H9 (cell line): Measurements from ENCODE around the gene CYP2U1. TPM values are rescaled to one million over a fixed set of nuclear protein-coding genes. Genes with fewer than 3 reads are reported as not detected.
A peak's percentile ranks its signal among the peaks of the same experiment; 100 is the strongest.

Experiments
- DNase-seq: peaks from one replicate; pipeline ENCODE4 v3.0.0-alpha.2; 2017
- H2AFZ ChIP-seq: one replicate; pipeline ENCODE4 v1.6.1; 2013; ENCODE audit warnings: mild to moderate bottlenecking, low read length, control low read depth, moderate library complexity
- H2AK5ac ChIP-seq: 2 replicates; pipeline ENCODE4 v1.6.1; 2013; ENCODE audit warnings: low read length, control low read depth, mixed read lengths; ENCODE audit not compliant: insufficient read length
- H2BK120ac ChIP-seq: one replicate; pipeline ENCODE4 v1.6.1; 2013; ENCODE audit warnings: low read depth, mild to moderate bottlenecking, low read length, control low read depth, inconsistent platforms; ENCODE audit not compliant: poor library complexity, severe bottlenecking
- H2BK12ac ChIP-seq: 2 replicates; pipeline ENCODE4 v1.6.1; 2013; ENCODE audit warnings: low read length, control low read depth, mixed read lengths, low read depth; ENCODE audit not compliant: insufficient read length
- H2BK15ac ChIP-seq: 2 replicates; pipeline ENCODE4 v1.6.1; 2013; ENCODE audit warnings: low read depth, low read length, control low read depth
- H2BK20ac ChIP-seq: one replicate; pipeline ENCODE4 v1.6.1; 2013; ENCODE audit warnings: low read depth, mild to moderate bottlenecking, low read length, control low read depth, inconsistent platforms; ENCODE audit not compliant: poor library complexity, severe bottlenecking
- H2BK5ac ChIP-seq: 2 replicates; pipeline ENCODE4 v1.6.1; 2013; ENCODE audit warnings: low read length, control low read depth, mixed read lengths; ENCODE audit not compliant: insufficient read length
- H3K14ac ChIP-seq: 2 replicates; pipeline ENCODE4 v1.6.1; 2013; ENCODE audit warnings: low read length, control low read depth; ENCODE audit not compliant: insufficient read depth
- H3K18ac ChIP-seq: 2 replicates; pipeline ENCODE4 v1.6.1; 2013; ENCODE audit warnings: low read depth, mild to moderate bottlenecking, mixed read lengths, low read length, control low read depth; ENCODE audit not compliant: insufficient read length
- H3K23ac ChIP-seq: 2 replicates; pipeline ENCODE4 v1.6.1; 2013; ENCODE audit warnings: low read length, control low read depth, mixed read lengths, low read depth; ENCODE audit not compliant: insufficient read length
- H3K23me2 ChIP-seq: 2 replicates; pipeline ENCODE4 v1.6.1; 2013; ENCODE audit warnings: low read depth, mild to moderate bottlenecking, mixed read lengths, low read length, control low read depth; ENCODE audit not compliant: insufficient read length, poor library complexity, severe bottlenecking
- H3K27ac ChIP-seq: 2 replicates; pipeline ENCODE4 v1.5.1; 2013; ENCODE audit warnings: low read length, control low read depth, mixed read lengths, low read depth; ENCODE audit not compliant: insufficient read length
- H3K27me3 ChIP-seq: 2 replicates; pipeline ENCODE4 v1.6.1; 2013; ENCODE audit warnings: low read length, control low read depth, inconsistent platforms; ENCODE audit not compliant: insufficient read depth
- H3K4ac ChIP-seq: 2 replicates; pipeline ENCODE4 v1.6.1; 2013; ENCODE audit warnings: low read depth, mild to moderate bottlenecking, control low read depth, inconsistent platforms, low read length, moderate library complexity
- H3K4me1 ChIP-seq: 2 replicates; pipeline ENCODE4 v1.6.1; 2013; ENCODE audit warnings: low read length, control low read depth, inconsistent platforms; ENCODE audit not compliant: insufficient read depth
- H3K4me2 ChIP-seq: 2 replicates; pipeline ENCODE4 v1.6.1; 2013; ENCODE audit warnings: low read length, control low read depth, mixed read lengths; ENCODE audit not compliant: insufficient read length, insufficient read depth
- H3K56ac ChIP-seq: 2 replicates; pipeline ENCODE4 v1.6.1; 2013; ENCODE audit warnings: low read depth, mild to moderate bottlenecking, mixed read lengths, low read length, control low read depth; ENCODE audit not compliant: insufficient read length
- H3K79me1 ChIP-seq: 2 replicates; pipeline ENCODE4 v1.6.1; 2013; ENCODE audit warnings: low read depth, mild to moderate bottlenecking, moderate library complexity, low read length, control low read depth, inconsistent platforms; ENCODE audit not compliant: insufficient read depth, poor library complexity, severe bottlenecking
- H3K79me2 ChIP-seq: 2 replicates; pipeline ENCODE4 v1.6.1; 2013; ENCODE audit warnings: low read length, control low read depth, inconsistent platforms; ENCODE audit not compliant: insufficient read depth
- H3K9ac ChIP-seq: 2 replicates; pipeline ENCODE4 v1.6.1; 2013; ENCODE audit warnings: low read length, control low read depth, mixed read lengths; ENCODE audit not compliant: insufficient read length; ENCODE audit errors: extremely low read depth
- H3K9me3 ChIP-seq: one replicate; pipeline ENCODE4 v1.6.1; 2013; ENCODE audit warnings: low read depth, low read length, inconsistent platforms; ENCODE audit not compliant: control insufficient read depth
- H3T11ph ChIP-seq: one replicate; pipeline ENCODE4 v1.6.1; 2013; ENCODE audit warnings: mild to moderate bottlenecking, low read length, control low read depth, inconsistent platforms
- H4K20me1 ChIP-seq: one replicate; pipeline ENCODE4 v1.6.1; 2013; ENCODE audit not compliant: control insufficient read depth, insufficient read length, insufficient read depth
- H4K5ac ChIP-seq: 2 replicates; pipeline ENCODE4 v1.6.1; 2013; ENCODE audit warnings: low read depth, mild to moderate bottlenecking, mixed read lengths, low read length, control low read depth; ENCODE audit not compliant: insufficient read length
- H4K8ac ChIP-seq: replicated peaks from 2 replicates; pipeline ENCODE4 v1.6.1; 2013; ENCODE audit warnings: low read length, control low read depth, mixed read lengths, low read depth; ENCODE audit not compliant: insufficient read length
- H4K91ac ChIP-seq: 2 replicates; pipeline ENCODE4 v1.6.1; 2013; ENCODE audit warnings: low read depth, mild to moderate bottlenecking, moderate library complexity, mixed read lengths, low read length, control low read depth; ENCODE audit not compliant: insufficient read length
- H3K27ac Mint-ChIP-seq, 3 experiments: 2 replicates in 2 of 3; 3 replicates in 1 of 3; pipeline ENCODE4 v1.8.0; 2020 to 2021; ENCODE audit warnings: mixed read lengths in 3 of 3, mild to moderate bottlenecking in 1 of 3, moderate library complexity in 1 of 3
- H3K27me3 Mint-ChIP-seq: 2 replicates; pipeline ENCODE4 v1.8.0; 2021; ENCODE audit warnings: low read depth, mild to moderate bottlenecking, moderate library complexity, mixed read lengths
- H3K36me3 Mint-ChIP-seq, 3 experiments: 2 replicates in 2 of 3; 3 replicates in 1 of 3; pipeline ENCODE4 v1.8.0; 2020 to 2021; ENCODE audit warnings: low read depth in 3 of 3, mixed read lengths in 3 of 3; ENCODE audit not compliant: insufficient read depth in 1 of 3
- H3K4me1 Mint-ChIP-seq, 2 experiments: 2 replicates each; pipeline ENCODE4 v1.8.0; 2020; ENCODE audit warnings: mixed read lengths in 2 of 2
- H3K4me3 Mint-ChIP-seq, 2 experiments: 2 replicates in 1 of 2; 3 replicates in 1 of 2; pipeline ENCODE4 v1.8.0; 2020 to 2021; ENCODE audit warnings: mild to moderate bottlenecking in 2 of 2, mixed read lengths in 2 of 2, moderate library complexity in 1 of 2
- H3K9me3 Mint-ChIP-seq, 2 experiments: 2 replicates in 1 of 2; 3 replicates in 1 of 2; pipeline ENCODE4 v1.8.0; 2020; ENCODE audit warnings: mild to moderate bottlenecking in 2 of 2, mixed read lengths in 2 of 2, moderate library complexity in 1 of 2
- total RNA-seq: library from RNA; stranded (reverse); gene quantifications from 2 replicates; pipeline ENCODE4 v1.2.1, GENCODE V29; 2021
- TF ChIP-seq, protein P1 (sequence below): fragments of 200-600 bp; sonication (generic); conservative IDR thresholded peaks from 3 replicates; pipeline ENCODE4 v1.8.0; 2021; ENCODE audit warnings: antibody characterized with exemption, mild to moderate bottlenecking

CYP2U1 gene
- total RNA-seq, 1 experiment from 2014 or later, result 9.6 TPM

DNA sequence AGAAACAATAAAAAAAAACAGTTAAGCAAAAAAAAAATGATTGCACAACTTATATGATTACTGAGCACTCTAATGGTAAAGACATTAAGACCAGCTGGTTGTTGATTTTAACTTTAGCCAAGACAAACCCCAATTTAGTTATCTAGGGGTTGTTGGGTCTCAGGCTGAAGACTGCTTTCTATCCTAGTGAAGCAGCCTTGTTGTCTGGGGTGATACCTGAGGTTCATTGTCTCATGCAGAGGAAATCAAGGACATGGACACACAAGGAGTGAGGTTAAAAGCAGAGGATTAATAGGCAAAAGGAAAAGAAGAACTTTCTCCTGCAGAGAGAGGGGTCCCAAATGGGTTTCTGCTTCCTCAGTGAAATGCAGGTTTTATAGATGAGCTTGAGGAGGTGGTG is 40.0 kb upstream of the CYP2U1 start:
- peak overlapping the region; percentile 80 to 99 (median 86) for H3K27ac Mint-ChIP-seq
- Histone ChIP-seq H2BK5ac (no peak overlapping the region), H2BK12ac (no peak overlapping the region), H2BK15ac (no peak overlapping the region), H3K9ac (no peak overlapping the region), H2AFZ (no peak overlapping the region), H3K4ac (no peak overlapping the region), H3K27ac (peak overlapping the region; percentile 81), H2BK120ac (no peak overlapping the region), H3K23ac (no peak overlapping the region), H2AK5ac (no peak overlapping the region), H3K23me2 (no peaks in the 10 kb centered on the region), H3K4me2 (no peak overlapping the region), H3K4me1 (peaks cover 2% of the 10 kb centered on the region; the same call in 1 of the 2 replicates), H3K79me1 (no peaks in the 10 kb centered on the region), H2BK20ac (no peak overlapping the region), H3T11ph (no peak overlapping the region), H4K20me1 (no peaks in the 10 kb centered on the region), H3K14ac (no peak overlapping the region), H3K18ac (no peak overlapping the region), H4K8ac (no peak overlapping the region), H3K79me2 (no peaks in the 10 kb centered on the region), H3K27me3 (no peaks in the 10 kb centered on the region), H3K56ac (no peak overlapping the region), H4K91ac (no peak overlapping the region), H3K9me3 (peaks cover 5% of the 10 kb centered on the region), H4K5ac (no peak overlapping the region)
- no peak overlapping the region; a peak in 1 of 5 replicates for H3K4me3 Mint-ChIP-seq
- no peaks in the 10 kb centered on the region for H3K27me3 Mint-ChIP-seq
- H3K9me3 Mint-ChIP-seq, result peaks cover 47 to 51% of the 10 kb centered on the region in 2 experiments
- peaks cover 26 to 71% (median 47%) of the 10 kb centered on the region in 3 experiments for H3K36me3 Mint-ChIP-seq
- peaks cover 15 to 37% of the 10 kb centered on the region in 2 experiments for H3K4me1 Mint-ChIP-seq
- TF ChIP-seq, protein P1, sequence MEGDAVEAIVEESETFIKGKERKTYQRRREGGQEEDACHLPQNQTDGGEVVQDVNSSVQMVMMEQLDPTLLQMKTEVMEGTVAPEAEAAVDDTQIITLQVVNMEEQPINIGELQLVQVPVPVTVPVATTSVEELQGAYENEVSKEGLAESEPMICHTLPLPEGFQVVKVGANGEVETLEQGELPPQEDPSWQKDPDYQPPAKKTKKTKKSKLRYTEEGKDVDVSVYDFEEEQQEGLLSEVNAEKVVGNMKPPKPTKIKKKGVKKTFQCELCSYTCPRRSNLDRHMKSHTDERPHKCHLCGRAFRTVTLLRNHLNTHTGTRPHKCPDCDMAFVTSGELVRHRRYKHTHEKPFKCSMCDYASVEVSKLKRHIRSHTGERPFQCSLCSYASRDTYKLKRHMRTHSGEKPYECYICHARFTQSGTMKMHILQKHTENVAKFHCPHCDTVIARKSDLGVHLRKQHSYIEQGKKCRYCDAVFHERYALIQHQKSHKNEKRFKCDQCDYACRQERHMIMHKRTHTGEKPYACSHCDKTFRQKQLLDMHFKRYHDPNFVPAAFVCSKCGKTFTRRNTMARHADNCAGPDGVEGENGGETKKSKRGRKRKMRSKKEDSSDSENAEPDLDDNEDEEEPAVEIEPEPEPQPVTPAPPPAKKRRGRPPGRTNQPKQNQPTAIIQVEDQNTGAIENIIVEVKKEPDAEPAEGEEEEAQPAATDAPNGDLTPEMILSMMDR, result no peak
- DNase-seq, result no peak
